ENCODE results near the gene MOXD1.
"Not testable (repeated sequence)": the region's sequence is repeated elsewhere in the genome, so short reads cannot be mapped to it uniquely, and the experiment has no call there.

Gene MOXD1

GRCh38 chr6:132275066-132275970 is 126.0 kb downstream of the MOXD1 start (continued):
- no peak for TF ChIP-seq PRDM4 (tag by site-specific recombination; IDR thresholded peaks at IDR 0.05)
- TF ChIP-seq, protein P1, sequence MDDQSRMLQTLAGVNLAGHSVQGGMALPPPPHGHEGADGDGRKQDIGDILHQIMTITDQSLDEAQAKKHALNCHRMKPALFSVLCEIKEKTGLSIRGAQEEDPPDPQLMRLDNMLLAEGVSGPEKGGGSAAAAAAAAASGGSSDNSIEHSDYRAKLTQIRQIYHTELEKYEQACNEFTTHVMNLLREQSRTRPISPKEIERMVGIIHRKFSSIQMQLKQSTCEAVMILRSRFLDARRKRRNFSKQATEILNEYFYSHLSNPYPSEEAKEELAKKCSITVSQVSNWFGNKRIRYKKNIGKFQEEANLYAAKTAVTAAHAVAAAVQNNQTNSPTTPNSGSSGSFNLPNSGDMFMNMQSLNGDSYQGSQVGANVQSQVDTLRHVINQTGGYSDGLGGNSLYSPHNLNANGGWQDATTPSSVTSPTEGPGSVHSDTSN (CRISPR knock-in tag; IDR thresholded peaks at IDR 0.05) = no peak
- no peak for TF ChIP-seq ZNF311 (tag by site-specific recombination; IDR thresholded peaks at IDR 0.05; ENCODE audit: borderline replicate concordance)
- no peak for TF ChIP-seq BCL11B (tag by site-specific recombination; IDR thresholded peaks at IDR 0.05; ENCODE audit: low read depth)
- no peak for TF ChIP-seq ZNF121 (tag by site-specific recombination; IDR thresholded peaks at IDR 0.05)
- no peak for TF ChIP-seq ZBTB20 (tag by site-specific recombination; IDR thresholded peaks at IDR 0.05)
- TF ChIP-seq, protein P2, sequence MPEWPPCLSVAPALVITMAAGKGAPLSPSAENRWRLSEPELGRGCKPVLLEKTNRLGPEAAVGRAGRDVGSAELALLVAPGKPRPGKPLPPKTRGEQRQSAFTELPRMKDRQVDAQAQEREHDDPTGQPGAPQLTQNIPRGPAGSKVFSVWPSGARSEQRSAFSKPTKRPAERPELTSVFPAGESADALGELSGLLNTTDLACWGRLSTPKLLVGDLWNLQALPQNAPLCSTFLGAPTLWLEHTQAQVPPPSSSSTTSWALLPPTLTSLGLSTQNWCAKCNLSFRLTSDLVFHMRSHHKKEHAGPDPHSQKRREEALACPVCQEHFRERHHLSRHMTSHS (tag by site-specific recombination; IDR thresholded peaks at IDR 0.05) = no peak
- TF ChIP-seq ZNF354C (tag by site-specific recombination; IDR thresholded peaks at IDR 0.05; ENCODE audit: borderline replicate concordance, low read depth) = no peak
- TF ChIP-seq ZNF610 (tag by site-specific recombination; IDR thresholded peaks at IDR 0.05; ENCODE audit: borderline replicate concordance) = no peak
- no peak for TF ChIP-seq YY1 (tag by site-specific recombination; IDR thresholded peaks at IDR 0.05)
- TF ChIP-seq KLF8 (tag by site-specific recombination; IDR thresholded peaks at IDR 0.05) = no peak

GRCh38 chr6:132272776-132273175 is 128.5 kb downstream of the MOXD1 start:
- Histone ChIP-seq H3K36me3 (ENCODE audit: control insufficient read depth in 2 of 2, insufficient read depth in 1 of 2, low read length in 2 of 2) (no peaks in the 10 kb centered on the region), H3K4me3 (ENCODE audit: low read depth, low read length) (no peak overlapping the region), H3K27ac (ENCODE audit: extremely low read depth, low read depth, low read length) (no peak overlapping the region), H3K9me3 (ENCODE audit: control insufficient read depth, insufficient read depth, low read depth, low read length) (no peaks in the 10 kb centered on the region), H3K4me1 (ENCODE audit: control insufficient read depth, insufficient read depth, low read length) (no peaks in the 10 kb centered on the region)
- ChIA-PET POLR2A (interaction anchor here (0.7 kb wide), 1 partner anchor 894 kb away, joined by 3 read pairs; no protein-coding TSS in a partner anchor), CTCF (interaction anchor here (0.6 to 18.9 kb wide), 7 partner anchors 9 to 349 kb away, joined by 3 to 629 read pairs (median 6); no protein-coding TSS in a partner anchor)
- no peak for TF ChIP-seq ZNF16 (tag by site-specific recombination; IDR thresholded peaks at IDR 0.05; ENCODE audit: low read depth)
- TF ChIP-seq ZBTB17 (tag by site-specific recombination; IDR thresholded peaks at IDR 0.05) = no peak

DNA sequence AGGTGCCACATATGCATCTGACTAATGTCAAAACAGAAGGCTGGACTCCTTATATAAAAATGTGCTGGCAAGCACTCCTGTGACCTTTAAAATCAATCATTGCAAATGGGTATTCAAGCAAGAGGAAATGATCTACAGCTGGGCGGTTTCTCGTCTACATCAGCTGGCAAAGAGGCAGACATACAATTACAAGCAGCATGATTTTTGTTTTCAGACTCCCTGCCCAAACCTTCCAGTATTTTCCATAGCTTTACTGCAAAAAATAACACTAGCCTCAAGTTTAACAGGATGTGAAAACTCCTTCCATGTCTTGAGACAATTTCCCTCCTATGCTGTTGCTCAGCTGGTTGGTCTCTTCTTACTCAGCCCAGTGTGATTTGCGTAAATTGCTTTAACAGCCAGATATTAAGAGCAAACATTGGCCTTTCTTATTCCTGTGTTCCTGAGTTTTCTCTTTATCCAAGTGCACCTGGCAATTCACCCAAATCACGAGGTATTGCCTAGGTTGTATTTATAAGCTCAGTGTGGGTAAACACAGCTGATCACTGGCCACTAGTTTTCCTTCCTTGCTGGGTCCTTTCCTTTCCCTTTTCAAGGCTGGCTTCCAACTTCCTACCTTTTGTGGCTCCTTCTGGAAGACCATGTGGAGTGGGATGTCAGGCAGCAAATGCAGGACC is 130.4 kb downstream of the MOXD1 start:
- Histone ChIP-seq H3K9me3 (ENCODE audit: control insufficient read depth, insufficient read depth, low read depth, low read length) (no peaks in the 10 kb centered on the region), H3K4me1 (ENCODE audit: control insufficient read depth, insufficient read depth, low read length) (no peaks in the 10 kb centered on the region), H3K27ac (ENCODE audit: extremely low read depth, low read depth, low read length) (no peak overlapping the region), H3K36me3 (ENCODE audit: control insufficient read depth in 2 of 2, insufficient read depth in 1 of 2, low read length in 2 of 2) (no peaks in the 10 kb centered on the region), H3K4me3 (ENCODE audit: low read depth, low read length) (no peak overlapping the region)
- TF ChIP-seq CTCF (tag by site-specific recombination; IDR thresholded peaks at IDR 0.05) (no peak), OSR2 (tag by site-specific recombination; IDR thresholded peaks at IDR 0.05) (no peak), KLF9 (tag by site-specific recombination; IDR thresholded peaks at IDR 0.05; ENCODE audit: low read depth) (no peak), ZNF341 (tag by site-specific recombination; IDR thresholded peaks at IDR 0.05; ENCODE audit: low read depth) (no peak), ZBTB48 (tag by site-specific recombination; IDR thresholded peaks at IDR 0.05) (no peak), ZNF658 (tag by site-specific recombination; IDR thresholded peaks at IDR 0.05) (no peak), SCRT1 (tag by site-specific recombination; IDR thresholded peaks at IDR 0.05; ENCODE audit: borderline replicate concordance) (no peak), ZNF501 (tag by site-specific recombination; IDR thresholded peaks at IDR 0.05) (no peak)
- ChIA-PET POLR2A (interaction anchor here (0.7 kb wide), 1 partner anchor 319 kb away, joined by 3 read pairs; the partner anchor contains the start of gene CCN2), CTCF (interaction anchor here (0.7 to 9.8 kb wide), 11 partner anchors 9 to 356 kb away, joined by 3 to 176 read pairs (median 8); no protein-coding TSS in a partner anchor)

DNA sequence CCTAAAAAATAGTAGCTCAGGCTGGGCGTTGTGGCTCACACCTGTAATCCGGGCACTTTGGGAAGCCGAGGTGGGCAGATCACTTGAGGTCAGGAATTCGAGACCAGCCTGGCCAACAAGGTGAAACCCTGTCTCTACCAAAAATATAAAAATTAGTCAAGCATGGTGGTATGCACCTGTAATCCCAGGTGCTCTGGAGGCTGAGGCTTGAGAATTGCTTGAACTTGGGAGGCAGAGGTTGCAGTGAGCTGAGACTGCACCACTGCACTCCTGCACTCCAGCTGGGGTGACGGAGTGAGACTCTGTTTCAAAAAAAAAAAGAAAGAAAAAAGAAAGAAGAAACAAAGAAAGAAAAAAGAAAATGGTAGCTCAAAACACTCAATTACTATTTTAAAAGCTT is 132.6 kb downstream of the MOXD1 start:
- POLR2A ChIA-PET; H3K36me3 ChIP-seq (ENCODE audit: control insufficient read depth in 2 of 2, insufficient read depth in 1 of 2, low read length in 2 of 2); H3K27ac ChIP-seq (ENCODE audit: extremely low read depth, low read depth, low read length); H3K4me3 ChIP-seq (ENCODE audit: low read depth, low read length); H3K9me3 ChIP-seq (ENCODE audit: control insufficient read depth, insufficient read depth, low read depth, low read length); H3K4me1 ChIP-seq (ENCODE audit: control insufficient read depth, insufficient read depth, low read length): not testable (repeated sequence)
- CTCF ChIA-PET = interaction anchor here (0.6 to 9.8 kb wide), 10 partner anchors 8 to 378 kb away, joined by 3 to 176 read pairs (median 5); no protein-coding TSS in a partner anchor
